ENCODE data around the gene RGL2. TPM values are rescaled to one million over a fixed set of nuclear protein-coding genes. Genes with fewer than 3 reads are reported as not detected.
A peak's percentile ranks its signal among the peaks of the same experiment; 100 is the strongest.

RGL2 gene
- total and polyA plus RNA-seq, 2 of the 13 experiments (the other 11 are each of a cell fraction or from before 2014, with no cell fraction given), result 22.9 to 47.4 TPM

GRCh38 chr6:33313709-33314514 lies 15.2 kb upstream of the RGL2 start, which contains the start of gene TAPBP (continued):
- TF ChIP-seq ARID4A (CRISPR knock-in tag; IDR thresholded peaks at IDR 0.05; ENCODE audit: borderline replicate concordance), result peak; percentile 73
- TF ChIP-seq EED (CRISPR knock-in tag; IDR thresholded peaks at IDR 0.05), result peak; percentile 66; the same call in 1 of the 2 replicates
- TF ChIP-seq ZNF792 (CRISPR knock-in tag; IDR thresholded peaks at IDR 0.05), result peak; percentile 17; the same call in 1 of the 2 replicates
- TF ChIP-seq HNRNPH1 (optimal IDR thresholded peaks at IDR 0.05; ENCODE audit: low read depth, low read length), result peak; percentile 43
- no peak for TF ChIP-seq PRPF4 (IDR thresholded peaks at IDR 0.05; ENCODE audit: low read depth, low read length, poor library complexity, severe bottlenecking)
- no peak for TF ChIP-seq SMYD3 (CRISPR knock-in tag; IDR thresholded peaks at IDR 0.05)
- TF ChIP-seq ZBTB7B (CRISPR knock-in tag; IDR thresholded peaks at IDR 0.05), result no peak
- peak; percentile 77; the same call in 1 of the 2 replicates for TF ChIP-seq BORCS8-MEF2B (CRISPR knock-in tag; IDR thresholded peaks at IDR 0.05)
- peak; percentile 92 for TF ChIP-seq ZC3H13 (CRISPR knock-in tag; IDR thresholded peaks at IDR 0.05)
- peak; percentile 65; the same call in 1 of the 2 replicates for TF ChIP-seq ZNF225 (CRISPR knock-in tag; IDR thresholded peaks at IDR 0.05)
- TF ChIP-seq ZNF691 (CRISPR knock-in tag; IDR thresholded peaks at IDR 0.05; ENCODE audit: borderline replicate concordance, low read depth), result peak; percentile 30; the same call in 1 of the 2 replicates
- TF ChIP-seq GMEB2 (CRISPR knock-in tag; IDR thresholded peaks at IDR 0.05; ENCODE audit: low read depth), result no peak
- TF ChIP-seq ZNF446 (CRISPR knock-in tag; IDR thresholded peaks at IDR 0.05), result no peak
- no peak; the same call in 1 of the 2 replicates for TF ChIP-seq ZNF235 (CRISPR knock-in tag; IDR thresholded peaks at IDR 0.05; ENCODE audit: borderline replicate concordance)
- no peak for TF ChIP-seq GMEB1 (CRISPR knock-in tag; IDR thresholded peaks at IDR 0.05; ENCODE audit: borderline replicate concordance)
- TF ChIP-seq ZNF749 (CRISPR knock-in tag; IDR thresholded peaks at IDR 0.05; ENCODE audit: borderline replicate concordance), result 0 out of 2 replicates have a peak, but pooled peaks have one; percentile 77
- no peak for TF ChIP-seq SNRNP70 (IDR thresholded peaks at IDR 0.05; ENCODE audit: low read depth, low read length)
- peak; percentile 47; the same call in 1 of the 2 replicates for TF ChIP-seq RFX3 (CRISPR knock-in tag; IDR thresholded peaks at IDR 0.05)
- peak; percentile 48; the same call in 1 of the 2 replicates for TF ChIP-seq KAT8 (CRISPR knock-in tag; IDR thresholded peaks at IDR 0.05)
- TF ChIP-seq ZNF431 (CRISPR knock-in tag; IDR thresholded peaks at IDR 0.05; ENCODE audit: borderline replicate concordance, low read depth), result 0 out of 2 replicates have a peak, but pooled peaks have one; percentile 61
- peak; percentile 36; the same call in 1 of the 2 replicates for TF ChIP-seq HHEX (CRISPR knock-in tag; IDR thresholded peaks at IDR 0.05)

All from HepG2 (cell line).